ENCODE results near the gene IFRD1.

GRCh38 chr7:112448381-112448780, 1.9 kb upstream of the IFRD1 start:
- TF ChIP-seq CTCF (IDR thresholded peaks at IDR 0.05) = no peak
- TF ChIP-seq POLR2A (IDR thresholded peaks at IDR 0.05) = no peak

Measured in right lobe of liver (tissue), 4 donors.